Sigmoid colon (tissue), 7 donors: ENCODE results near the gene VPS52. TPM values are rescaled to one million over a fixed set of nuclear protein-coding genes. Genes with fewer than 3 reads are reported as not detected.
"Not testable (repeated sequence)": the region's sequence is repeated elsewhere in the genome, so short reads cannot be mapped to it uniquely, and the experiment has no call there.

Experiments used
- DNase-seq: peaks from one replicate; pipeline ENCODE4 v3.0.0-alpha.2; 2019
- H3K27ac ChIP-seq, 4 donors: fragments of 200-600 bp; sonication (generic); one replicate each; pipeline ENCODE4 v1.5.1; 2016 to 2019; ENCODE audit warnings: mild to moderate bottlenecking in 1 of 4
- H3K27me3 ChIP-seq, 3 donors: fragments of 200-600 bp; sonication (generic); one replicate each; pipeline ENCODE4 v1.5.1; 2019; ENCODE audit warnings: mild to moderate bottlenecking in 1 of 3
- H3K36me3 ChIP-seq, 4 donors: fragments of 200-600 bp; sonication (generic); one replicate each; pipeline ENCODE4 v1.5.1; 2016 to 2019
- H3K4me1 ChIP-seq, 4 donors: fragments of 200-600 bp; sonication (generic); one replicate each; pipeline ENCODE4 v1.5.1; 2017 to 2019
- H3K4me3 ChIP-seq, 4 donors: fragments of 200-600 bp; sonication (generic); one replicate each; pipeline ENCODE4 v1.5.1; 2017 to 2019; ENCODE audit warnings: mild to moderate bottlenecking in 2 of 4, moderate library complexity in 1 of 4
- H3K9me3 ChIP-seq, 4 donors: fragments of 200-600 bp in 3 of 4; sonication (generic) in 3 of 4; one replicate each; pipeline versions ENCODE4 v1.5.1 to v1.6.1; 2013 to 2019
- CTCF ChIP-seq, 4 experiments: fragments of 450-650 bp in 3 of 4; fragments of 200-600 bp in 1 of 4; IDR thresholded peaks; one replicate each; pipeline ENCODE4 v1.5.1; 2016 to 2019; ENCODE audit warnings: antibody characterized with exemption in 4 of 4, mild to moderate bottlenecking in 3 of 4, moderate library complexity in 2 of 4
- EP300 ChIP-seq, 4 donors: sonication (generic); formaldehyde crosslinking; IDR thresholded peaks; one replicate each; pipeline ENCODE4 v1.6.1; 2017; ENCODE audit warnings: antibody characterized with exemption in 4 of 4
- POLR2A ChIP-seq, 2 donors: fragments of 450-650 bp; IDR thresholded peaks; one replicate each; pipeline ENCODE4 v1.6.1; 2016; ENCODE audit warnings: antibody characterized with exemption in 2 of 2, mild to moderate bottlenecking in 2 of 2, moderate library complexity in 2 of 2
- POLR2AphosphoS5 ChIP-seq, 4 donors: sonication (generic); formaldehyde crosslinking; IDR thresholded peaks; one replicate each; pipeline ENCODE4 v1.6.1; 2017; ENCODE audit warnings: antibody characterized with exemption in 4 of 4
- WGBS, 2 donors: extraction: QIAGEN DNeasy Blood & Tissue Kit; methylation state at CpG; one replicate each; pipeline ENCODE4 v1.1.7; 2013; 5-methylcytosine and 5-hydroxymethylcytosine counted together
- intact Hi-C: fragments of 100-400 bp; cut with DNase I; formaldehyde crosslinking; loops from one replicate; pipeline ENCODE4 v1.15.1; 2023
- polyA plus RNA-seq, 3 donors: library from polyadenylated mRNA; stranded (reverse); fragments of 200-250 nt; gene quantifications; one replicate each; pipeline ENCODE4 v1.2.3, GENCODE V29; 2013
- total RNA-seq, 4 donors: library from RNA; depleted of rRNA; stranded (reverse); fragments of >200 nt; gene quantifications; one replicate each; pipeline ENCODE4 v1.1.0, GENCODE V29; 2016
- donor health status: healthy with polysubstance abuse.
- donor health status: Bipolar disorder and iron deficiency.
- donor health status: healthy.

VPS52 gene
- total and polyA plus RNA-seq, 7 donors: 23.4 to 51.2 (median 31.6) TPM

GRCh38 chr6:33288141-33288920 is 16.7 kb upstream of the VPS52 start:
- DNase-seq: no peak
- H3K4me1 ChIP-seq: peaks cover 0 to 30% (median 23%) of the 10 kb centered on the region in 4 donors
- no peaks in the 10 kb centered on the region for H3K9me3 ChIP-seq
- WGBS, 2 donors: 7 to 13% methylated on average over 21 of the region's 21 CpGs
- H3K27ac ChIP-seq: peak overlapping the region; percentile 80 to 88 (median 82)
- H3K36me3 ChIP-seq: peaks cover 14 to 68% (median 28%) of the 10 kb centered on the region in 4 donors
- intact Hi-C loops: no loop called here
- H3K4me3 ChIP-seq: peak overlapping the region; percentile 61 to 73 (median 69)
- TF ChIP-seq POLR2AphosphoS5 (IDR thresholded peaks at IDR 0.05): no peak
- no peak for TF ChIP-seq POLR2A (IDR thresholded peaks at IDR 0.05)
- no peak for TF ChIP-seq CTCF (IDR thresholded peaks at IDR 0.05)
- no peak for TF ChIP-seq EP300 (IDR thresholded peaks at IDR 0.05)
- no peaks in the 10 kb centered on the region for H3K27me3 ChIP-seq

DNA sequence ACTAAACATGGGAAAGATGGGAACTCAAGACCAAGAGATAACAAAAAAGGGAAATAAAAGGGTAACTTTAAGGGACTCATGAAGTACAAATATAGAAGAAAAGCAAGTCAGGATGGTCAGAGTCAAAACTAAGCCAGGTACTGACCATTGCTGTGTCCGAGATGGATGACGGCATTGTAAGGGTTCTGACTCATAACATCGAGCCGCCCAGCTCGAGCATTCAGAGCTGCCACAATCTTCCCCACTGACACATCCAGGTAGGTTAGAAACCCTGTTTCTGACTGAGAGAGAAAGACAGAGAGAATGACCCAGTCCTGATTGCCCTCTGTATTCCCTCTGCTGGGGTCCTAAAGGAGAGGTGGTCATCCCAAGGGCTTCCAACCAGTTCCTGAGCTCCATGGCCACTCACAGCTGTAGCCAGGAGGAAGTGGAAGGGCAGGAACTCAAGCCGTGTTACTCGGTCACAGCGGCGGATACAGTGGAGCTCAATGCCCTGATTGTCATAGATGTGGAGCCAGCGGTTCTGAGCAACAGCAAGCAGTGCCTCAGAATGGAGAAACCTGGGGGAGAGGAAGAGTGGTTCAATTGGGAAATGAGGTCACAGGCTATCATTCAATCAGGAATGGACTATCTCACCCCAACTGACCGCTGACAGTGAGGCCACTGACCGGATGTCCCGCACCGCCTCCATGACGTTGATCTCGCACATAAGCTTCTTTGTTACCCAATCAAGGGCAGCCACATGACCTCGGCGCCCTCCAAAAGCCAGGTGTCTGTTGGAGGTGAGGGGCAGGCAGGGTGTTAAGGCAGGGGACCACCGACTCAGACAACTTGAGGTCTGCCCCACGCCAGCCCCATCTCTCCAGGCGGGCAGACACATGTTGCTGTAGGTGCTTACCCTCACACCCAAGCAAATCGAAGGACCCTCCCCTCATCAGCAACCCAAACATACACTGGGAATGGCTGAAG is 15.6 kb upstream of the VPS52 start:
- no peaks in the 10 kb centered on the region for H3K9me3 ChIP-seq
- H3K27ac ChIP-seq: no peak overlapping the region
- peaks cover 7 to 68% (median 28%) of the 10 kb centered on the region in 4 donors for H3K36me3 ChIP-seq
- 94% methylated on average over 22 of the region's 22 CpGs for WGBS, 2 donors
- TF ChIP-seq EP300 (IDR thresholded peaks at IDR 0.05) (no peak), POLR2AphosphoS5 (IDR thresholded peaks at IDR 0.05) (no peak), POLR2A (IDR thresholded peaks at IDR 0.05) (no peak), CTCF (IDR thresholded peaks at IDR 0.05) (no peak)
- H3K4me1 ChIP-seq: peaks cover 0 to 30% (median 23%) of the 10 kb centered on the region in 4 donors
- intact Hi-C loops: no loop called here
- no peaks in the 10 kb centered on the region for H3K27me3 ChIP-seq
- no peak overlapping the region for H3K4me3 ChIP-seq
- DNase-seq: no peak

- H3K4me1 ChIP-seq: peaks cover 0 to 22% (median 18%) of the 10 kb centered on the region in 4 donors
- H3K27ac ChIP-seq, intact Hi-C loops, H3K9me3 ChIP-seq, H3K27me3 ChIP-seq, H3K4me3 ChIP-seq, DNase-seq: not testable (repeated sequence)
- WGBS, 2 donors: 87 to 94% methylated on average over 4 of the region's 4 CpGs
- H3K36me3 ChIP-seq: peaks cover 5 to 70% (median 20%) of the 10 kb centered on the region in 4 donors
Observed at GRCh38 chr6:33285214-33285613, 13.5 kb upstream of the VPS52 start.

GRCh38 chr6:33280539-33280938 is 8.9 kb upstream of the VPS52 start:
- TF ChIP-seq POLR2A (IDR thresholded peaks at IDR 0.05): no peak
- no peak for TF ChIP-seq CTCF (IDR thresholded peaks at IDR 0.05)
- TF ChIP-seq EP300 (IDR thresholded peaks at IDR 0.05): no peak
- no peak for TF ChIP-seq POLR2AphosphoS5 (IDR thresholded peaks at IDR 0.05)
- H3K4me3 ChIP-seq: no peak overlapping the region
- no peaks in the 10 kb centered on the region for H3K27me3 ChIP-seq
- H3K27ac ChIP-seq: no peak overlapping the region
- intact Hi-C loops: no loop called here
- peaks cover 0 to 26% (median 23%) of the 10 kb centered on the region in 4 donors for H3K4me1 ChIP-seq
- peaks cover 6 to 75% (median 14%) of the 10 kb centered on the region in 4 donors for H3K36me3 ChIP-seq
- no peaks in the 10 kb centered on the region for H3K9me3 ChIP-seq
- DNase-seq: no peak
- WGBS, 2 donors: 85 to 92% methylated on average over 6 of the region's 6 CpGs
